AG20443 (cell line): ENCODE results near the gene CDHR3.
A peak's percentile ranks its signal among the peaks of the same experiment; 100 is the strongest.
"Not testable (repeated sequence)": the region's sequence is repeated elsewhere in the genome, so short reads cannot be mapped to it uniquely, and the experiment has no call there.

ENCODE experiments used
- DNase-seq: peaks from one replicate; pipeline ENCODE4 v3.0.0; 2012; ENCODE audit warnings: low spot score, mixed read lengths

The CDHR3 gene

GRCh38 chr7:105963038-105963667 is at the start of gene CDHR3:
CDHR3 (plus strand) TSS chr7:105963264; CDS start chr7:105963319, 55 bp downstream.
- no peak for DNase-seq

- no peak for DNase-seq
Measured at GRCh38 chr7:105913947-105914346, 49.1 kb upstream of the CDHR3 start.

- peak; percentile 81 for DNase-seq
Measured at GRCh38 chr7:105916603-105917002, 46.5 kb upstream of the CDHR3 start.

GRCh38 chr7:105917659-105918058 is 45.4 kb upstream of the CDHR3 start:
- DNase-seq: no peak

GRCh38 chr7:105920766-105921165 is 42.3 kb upstream of the CDHR3 start:
- no peak for DNase-seq

GRCh38 chr7:105924945-105925344 is 38.1 kb upstream of the CDHR3 start:
- no peak for DNase-seq

- no peak for DNase-seq
Measured at GRCh38 chr7:105926131-105926530, 36.9 kb upstream of the CDHR3 start.

GRCh38 chr7:105931179-105931578 is 31.9 kb upstream of the CDHR3 start:
- no peak for DNase-seq

- peak; percentile 89 for DNase-seq
Measured at GRCh38 chr7:105932835-105933477, 30.1 kb upstream of the CDHR3 start.

- peak; percentile 63 for DNase-seq
Measured at GRCh38 chr7:105934572-105935185, 28.4 kb upstream of the CDHR3 start.

GRCh38 chr7:105935250-105935649 is 27.8 kb upstream of the CDHR3 start:
- no peak for DNase-seq

GRCh38 chr7:105937411-105937810 is 25.7 kb upstream of the CDHR3 start:
- no peak for DNase-seq

- no peak for DNase-seq
Measured at GRCh38 chr7:105940109-105940508, 23.0 kb upstream of the CDHR3 start.

GRCh38 chr7:105941596-105941995 is 21.5 kb upstream of the CDHR3 start:
- DNase-seq: no peak

- DNase-seq: no peak
Measured at GRCh38 chr7:105943486-105943885, 19.6 kb upstream of the CDHR3 start.

- no peak for DNase-seq
Measured at GRCh38 chr7:105945848-105946247, 17.2 kb upstream of the CDHR3 start.

- DNase-seq: no peak
Measured at GRCh38 chr7:105951597-105951996, 11.5 kb upstream of the CDHR3 start.

GRCh38 chr7:105952917-105953595 is 10.0 kb upstream of the CDHR3 start:
- no peak for DNase-seq

GRCh38 chr7:105954711-105955110 is 8.4 kb upstream of the CDHR3 start:
- no peak for DNase-seq

- DNase-seq: not testable (repeated sequence)
Measured at GRCh38 chr7:105955651-105956466, 7.2 kb upstream of the CDHR3 start.

- no peak for DNase-seq
Measured at GRCh38 chr7:105958012-105958411, 5.1 kb upstream of the CDHR3 start.

- DNase-seq: no peak
Measured at GRCh38 chr7:105962353-105962752, 711 bp upstream of the CDHR3 start.
